PC-3 (cell line): ENCODE data around the gene NME7. TPM values are rescaled to one million over a fixed set of nuclear protein-coding genes. Genes with fewer than 3 reads are reported as not detected.

Experiments
- ATAC-seq: fragments of 200-7000 bp; cut with Tn5 transposase; 2 replicates; pipeline ENCODE4 v1.9.1; 2020; ENCODE audit warnings: mild to moderate bottlenecking, moderate library complexity
- BruUV-seq: library from RNA; stranded (reverse); fragments of 400-500 nt; replicated peaks from 2 replicates; lab custom pipeline; 2021; lab: Mats Ljungman, UMichigan
- CTCF ChIA-PET: fragments of 300-600 bp; sonication (Branson Sonifier 250); formaldehyde crosslinking; loops from one replicate; lab custom pipeline; 2022; ENCODE audit warnings: antibody characterized with exemption; lab: Charles Lee
- POLR2A ChIA-PET: fragments of 300-600 bp; sonication (Branson Sonifier 250); formaldehyde crosslinking; loops from one replicate; lab custom pipeline; 2022; ENCODE audit warnings: antibody characterized with exemption; ENCODE audit not compliant: unreplicated experiment; lab: Charles Lee
- DNase-seq: peaks from one replicate; pipeline ENCODE4 v3.0.0-alpha.2; 2015
- H2AFZ ChIP-seq: fragments of 300-600 bp; sonication (generic); 2 replicates; pipeline ENCODE4 v1.6.0; 2016; ENCODE audit warnings: antibody characterized with exemption, low read length
- H3F3A ChIP-seq: fragments of 300-600 bp; sonication (generic); one replicate; pipeline ENCODE4 v1.6.0; 2017; ENCODE audit warnings: antibody characterized with exemption, low read length, control low read depth, mild to moderate bottlenecking; ENCODE audit not compliant: unreplicated experiment
- H3K27ac ChIP-seq: fragments of 300-600 bp; sonication (generic); 2 replicates; pipeline ENCODE4 v1.5.1; 2016; ENCODE audit warnings: mild to moderate bottlenecking, low read length
- H3K27me3 ChIP-seq: fragments of 300-600 bp; sonication (generic); 2 replicates; pipeline ENCODE4 v1.6.1; 2016; ENCODE audit warnings: low read length, mixed read lengths
- H3K36me3 ChIP-seq: fragments of 300-600 bp; sonication (generic); 2 replicates; pipeline ENCODE4 v1.6.1; 2016; ENCODE audit warnings: low read depth, mixed run types, low read length, mixed read lengths
- H3K4me1 ChIP-seq: fragments of 300-600 bp; sonication (generic); 2 replicates; pipeline ENCODE4 v1.5.1; 2016; ENCODE audit warnings: low read length; ENCODE audit not compliant: insufficient read depth
- H3K4me2 ChIP-seq: fragments of 300-600 bp; sonication (generic); 2 replicates; pipeline ENCODE4 v1.6.0; 2016; ENCODE audit warnings: low read length
- H3K4me3 ChIP-seq: fragments of 300-600 bp; sonication (generic); 2 replicates; pipeline ENCODE4 v1.5.1; 2016; ENCODE audit warnings: mild to moderate bottlenecking, low read length, mixed read lengths
- H3K79me2 ChIP-seq: fragments of 300-600 bp; sonication (generic); 2 replicates; pipeline ENCODE4 v1.6.1; 2017; ENCODE audit warnings: low read length, mixed read lengths
- H3K9ac ChIP-seq: fragments of 300-600 bp; sonication (generic); 2 replicates; pipeline ENCODE4 v1.6.0; 2016; ENCODE audit warnings: mild to moderate bottlenecking, low read length
- H3K9me2 ChIP-seq: fragments of 300-600 bp; sonication (generic); replicated peaks from 2 replicates; pipeline ENCODE4 v1.6.1; 2016; ENCODE audit warnings: mixed run types, low read length, mixed read lengths
- H3K9me3 ChIP-seq: fragments of 300-600 bp; sonication (generic); 2 replicates; pipeline ENCODE4 v1.6.1; 2016; ENCODE audit warnings: low read length, mixed read lengths
- H4K20me1 ChIP-seq: fragments of 300-600 bp; sonication (generic); 2 replicates; pipeline ENCODE4 v1.6.1; 2016; ENCODE audit warnings: low read length, mixed read lengths
- EZH2 ChIP-seq: fragments of 300-600 bp; sonication (generic); IDR thresholded peaks from one replicate; pipeline ENCODE4 v1.6.1; 2017; ENCODE audit warnings: antibody characterized with exemption, mild to moderate bottlenecking, low read length; ENCODE audit not compliant: unreplicated experiment
- EZH2phosphoT487 ChIP-seq: fragments of 300-600 bp; sonication (generic); IDR thresholded peaks from 2 replicates; pipeline ENCODE4 v1.6.1; 2018; ENCODE audit warnings: mild to moderate bottlenecking, antibody characterized with exemption, low read length, borderline replicate concordance
- intact Hi-C: fragments of 100-400 bp; cut with micrococcal nuclease; formaldehyde crosslinking; loops from 2 replicates; pipeline ENCODE4 v1.9.0; 2023
- total RNA-seq: library from RNA; depleted of rRNA; stranded (reverse); fragments of >200 nt; gene quantifications from 2 replicates; pipeline ENCODE4 v1.2.3, GENCODE V29; 2014
- TF ChIP-seq, protein P1 (sequence below): fragments of 300-600 bp; sonication (generic); conservative IDR thresholded peaks from 2 replicates; pipeline ENCODE4 v1.5.1; 2017; ENCODE audit warnings: antibody characterized with exemption, low read depth, mild to moderate bottlenecking, low read length

NME7 gene
- total RNA-seq, 1 experiment from 2014 or later = 18.9 TPM

DNA sequence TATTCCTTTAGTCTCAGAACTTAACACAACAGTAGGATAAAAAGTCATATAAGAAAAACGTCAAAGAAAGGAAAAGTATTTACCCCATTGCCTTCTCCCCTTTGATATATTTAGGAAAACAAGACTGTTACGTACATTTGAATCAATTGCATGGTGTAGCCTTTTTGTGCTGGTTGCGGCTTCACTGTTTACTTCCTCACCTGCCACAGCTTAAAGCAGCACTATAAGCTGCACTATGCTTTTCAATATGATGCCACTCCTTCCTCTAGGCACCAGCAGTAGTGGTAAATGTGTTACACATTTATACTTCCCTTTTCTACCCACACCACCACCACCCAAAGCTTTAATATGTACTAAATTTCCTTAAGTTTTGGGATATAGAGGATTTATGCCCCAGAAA is 150.0 kb downstream of the NME7 start:
- ChIA-PET CTCF (no interaction called here), POLR2A (no interaction called here)
- H3K36me3 ChIP-seq = no peaks in the 10 kb centered on the region
- H3F3A ChIP-seq = no peaks in the 10 kb centered on the region
- H3K4me3 ChIP-seq = no peak overlapping the region
- H4K20me1 ChIP-seq = no peaks in the 10 kb centered on the region
- H3K4me2 ChIP-seq = no peak overlapping the region
- ATAC-seq (no peak), DNase-seq (no peak)
- no peaks in the 10 kb centered on the region for H3K9me2 ChIP-seq
- no peaks in the 10 kb centered on the region for H3K4me1 ChIP-seq
- H3K9me3 ChIP-seq = no peaks in the 10 kb centered on the region
- intact Hi-C loops = no loop called here
- no peak overlapping the region for H3K27ac ChIP-seq
- no peaks in the 10 kb centered on the region for H3K79me2 ChIP-seq
- H3K9ac ChIP-seq = no peak overlapping the region
- no TSS peak for BruUV-seq
- H2AFZ ChIP-seq = no peak overlapping the region
- no peaks in the 10 kb centered on the region for H3K27me3 ChIP-seq
- no peak for TF ChIP-seq EZH2

DNA sequence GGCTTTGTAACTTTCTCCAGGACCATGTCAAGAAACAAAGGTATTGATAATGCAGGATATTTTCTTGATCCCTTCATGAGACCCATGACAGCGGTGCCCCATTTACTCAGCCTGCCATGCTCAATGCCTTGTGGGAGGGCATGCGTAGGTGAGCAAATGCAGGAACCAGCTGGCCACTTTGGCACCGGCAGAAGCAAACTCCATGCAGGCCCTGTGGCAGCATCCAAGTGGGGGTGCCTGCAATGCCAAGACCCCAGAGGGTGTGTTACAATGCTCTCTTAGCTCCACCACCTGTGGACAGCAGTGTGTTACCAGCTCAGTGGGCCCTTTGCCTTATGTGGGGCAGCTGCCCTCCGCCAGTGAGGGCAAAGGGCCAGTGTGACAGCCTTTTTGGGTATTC is 153.0 kb downstream of the NME7 start:
- no peak for DNase-seq
- Histone ChIP-seq H3K79me2 (no peaks in the 10 kb centered on the region), H4K20me1 (no peaks in the 10 kb centered on the region), H3F3A (no peaks in the 10 kb centered on the region), H3K9me2 (no peaks in the 10 kb centered on the region), H3K27ac (no peak overlapping the region), H3K4me2 (no peak overlapping the region), H3K36me3 (no peaks in the 10 kb centered on the region), H3K4me3 (no peak overlapping the region), H3K4me1 (no peaks in the 10 kb centered on the region), H2AFZ (no peak overlapping the region), H3K9ac (no peak overlapping the region), H3K27me3 (no peaks in the 10 kb centered on the region), H3K9me3 (no peaks in the 10 kb centered on the region)
- no peak for TF ChIP-seq EZH2phosphoT487
- TF ChIP-seq, protein P1, sequence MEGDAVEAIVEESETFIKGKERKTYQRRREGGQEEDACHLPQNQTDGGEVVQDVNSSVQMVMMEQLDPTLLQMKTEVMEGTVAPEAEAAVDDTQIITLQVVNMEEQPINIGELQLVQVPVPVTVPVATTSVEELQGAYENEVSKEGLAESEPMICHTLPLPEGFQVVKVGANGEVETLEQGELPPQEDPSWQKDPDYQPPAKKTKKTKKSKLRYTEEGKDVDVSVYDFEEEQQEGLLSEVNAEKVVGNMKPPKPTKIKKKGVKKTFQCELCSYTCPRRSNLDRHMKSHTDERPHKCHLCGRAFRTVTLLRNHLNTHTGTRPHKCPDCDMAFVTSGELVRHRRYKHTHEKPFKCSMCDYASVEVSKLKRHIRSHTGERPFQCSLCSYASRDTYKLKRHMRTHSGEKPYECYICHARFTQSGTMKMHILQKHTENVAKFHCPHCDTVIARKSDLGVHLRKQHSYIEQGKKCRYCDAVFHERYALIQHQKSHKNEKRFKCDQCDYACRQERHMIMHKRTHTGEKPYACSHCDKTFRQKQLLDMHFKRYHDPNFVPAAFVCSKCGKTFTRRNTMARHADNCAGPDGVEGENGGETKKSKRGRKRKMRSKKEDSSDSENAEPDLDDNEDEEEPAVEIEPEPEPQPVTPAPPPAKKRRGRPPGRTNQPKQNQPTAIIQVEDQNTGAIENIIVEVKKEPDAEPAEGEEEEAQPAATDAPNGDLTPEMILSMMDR = no peak
- no peak for TF ChIP-seq EZH2
- no peak for ATAC-seq
- CTCF ChIA-PET = interaction anchor here (0.7 kb wide), 1 partner anchor 57 kb away, joined by 4 read pairs; no protein-coding TSS in a partner anchor
- BruUV-seq = no TSS peak
- intact Hi-C loops = no loop called here
- POLR2A ChIA-PET = no interaction called here

DNA sequence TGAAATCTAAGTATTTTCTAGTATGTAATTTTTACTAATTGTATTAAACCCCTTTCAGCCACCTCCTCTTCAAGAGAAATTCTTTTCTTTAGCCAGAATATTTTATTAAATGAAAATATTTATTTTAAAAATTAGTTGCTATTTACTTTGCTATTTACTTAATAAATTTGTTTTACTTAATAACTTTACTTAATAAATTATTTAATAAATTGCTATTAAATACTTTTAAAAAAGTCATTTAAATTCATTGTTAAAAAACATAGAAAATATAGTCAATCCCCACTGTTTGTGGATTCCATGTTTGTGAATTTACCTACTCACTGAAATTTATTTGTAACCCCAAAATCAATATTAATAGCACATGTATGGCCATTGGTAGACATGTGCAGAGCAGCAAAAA is 155.5 kb downstream of the NME7 start:
- no peak overlapping the region for H3K4me2 ChIP-seq
- intact Hi-C loops = no loop called here
- no peaks in the 10 kb centered on the region for H3K9me2 ChIP-seq
- H3K9ac ChIP-seq = no peak overlapping the region
- H3K36me3 ChIP-seq = no peaks in the 10 kb centered on the region
- H3K4me3 ChIP-seq = no peak overlapping the region
- H2AFZ ChIP-seq = no peak overlapping the region
- TF ChIP-seq EZH2phosphoT487 = no peak
- TF ChIP-seq, protein P1 = no peak
- no peak for TF ChIP-seq EZH2
- ATAC-seq = no peak
- H3K4me1 ChIP-seq = no peaks in the 10 kb centered on the region
- ChIA-PET POLR2A (no interaction called here), CTCF (no interaction called here)
- no peaks in the 10 kb centered on the region for H3F3A ChIP-seq
- H3K9me3 ChIP-seq = no peaks in the 10 kb centered on the region
- no peaks in the 10 kb centered on the region for H3K27me3 ChIP-seq
- no peak for DNase-seq
- H3K79me2 ChIP-seq = no peaks in the 10 kb centered on the region
- H4K20me1 ChIP-seq = no peaks in the 10 kb centered on the region
- H3K27ac ChIP-seq = no peak overlapping the region
- BruUV-seq = no TSS peak
